Measurements from ENCODE around the gene FOXM1.

DNA sequence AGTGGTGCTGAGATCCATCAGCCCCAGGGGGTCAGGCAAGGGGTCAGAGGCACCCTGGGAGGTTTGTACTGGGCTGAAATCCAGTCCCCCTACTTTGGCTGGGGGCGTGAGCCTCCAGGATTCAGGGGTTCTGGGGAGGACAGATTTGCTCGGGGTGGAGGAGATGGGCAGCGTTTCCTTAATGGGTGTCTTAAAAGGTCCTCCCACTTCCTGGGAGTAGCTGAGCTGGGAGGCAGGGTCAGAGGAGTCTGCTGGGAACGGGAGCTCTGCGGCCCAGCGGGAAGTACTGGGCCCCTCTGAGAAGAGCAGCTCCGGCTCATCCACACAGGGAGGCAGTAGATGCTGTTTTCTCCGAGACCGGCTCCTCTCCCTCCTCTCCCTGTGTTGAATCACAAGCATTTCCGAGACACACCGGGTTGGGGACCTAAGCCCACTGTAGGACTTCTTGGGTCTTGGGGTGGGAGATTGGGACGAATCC, 18.0 kb downstream of the FOXM1 start:
- TF ChIP-seq POLR2A (IDR thresholded peaks at IDR 0.05; ENCODE audit: low read depth, low read length), result no peak
- no peak for TF ChIP-seq POLR2AphosphoS5 (IDR thresholded peaks at IDR 0.05; ENCODE audit: low read depth, low read length)
- TF ChIP-seq SPI1 (IDR thresholded peaks at IDR 0.05; ENCODE audit: low read depth, low read length), result no peak
- no peak for TF ChIP-seq TAF1 (IDR thresholded peaks at IDR 0.05; ENCODE audit: low read depth, low read length)
- TF ChIP-seq POU2F2 (IDR thresholded peaks at IDR 0.05; ENCODE audit: low read depth, low read length), result no peak
- TF ChIP-seq PAX5 (IDR thresholded peaks at IDR 0.05; ENCODE audit: insufficient read depth, low read length, severe bottlenecking), result no peak
